ENCODE measurements around the gene CBL. TPM values are rescaled to one million over a fixed set of nuclear protein-coding genes. Genes with fewer than 3 reads are reported as not detected.

CBL gene
- total RNA-seq, 1 donor from 2014 or later: 46.6 TPM

GRCh38 chr11:119317592-119318239 is 111.6 kb downstream of the CBL start:
- no peak for FAIRE-seq
- Mint-ChIP-seq H3K4me3 (ENCODE audit: unreplicated experiment) (peak overlapping the region; percentile 66), H3K9me3 (ENCODE audit: unreplicated experiment) (no peaks in the 10 kb centered on the region), H3K27me3 (ENCODE audit: low read depth, unreplicated experiment) (no peaks in the 10 kb centered on the region), H3K4me1 (ENCODE audit: low read depth, unreplicated experiment) (peaks cover 22% of the 10 kb centered on the region), H3K27ac (ENCODE audit: unreplicated experiment) (peak overlapping the region; percentile 58), H3K36me3 (ENCODE audit: low read depth, unreplicated experiment) (peaks cover 8% of the 10 kb centered on the region)
- no peak overlapping the region for H3K4me3 ChIP-seq (ENCODE audit: insufficient read depth, low read depth, low read length)
- peak overlapping the region; percentile 92 for H3K4me2 ChIP-seq (ENCODE audit: low read length)
- H3K9me3 ChIP-seq (ENCODE audit: insufficient read depth, low read depth, low read length): no peaks in the 10 kb centered on the region
- peak overlapping the region; percentile 28 for H3K9ac ChIP-seq (ENCODE audit: low read length)
- peaks cover 56% of the 10 kb centered on the region for H3K4me1 ChIP-seq (ENCODE audit: insufficient read depth, low read length)
- no peak for TF ChIP-seq EZH2 (IDR thresholded peaks at IDR 0.05; ENCODE audit: insufficient read depth, low read length)
- TF ChIP-seq CTCF (IDR thresholded peaks at IDR 0.05; ENCODE audit: insufficient read depth, low read depth, low read length): no peak
- peak overlapping the region; percentile 71 for H2AFZ ChIP-seq (ENCODE audit: low read depth, low read length)
- H4K20me1 ChIP-seq (ENCODE audit: insufficient read depth, low read length): peaks cover 26% of the 10 kb centered on the region
- DNase-seq (ENCODE audit: low read depth): no peak
- H3K27ac ChIP-seq (ENCODE audit: low read depth, low read length): peak overlapping the region; percentile 67
- no peaks in the 10 kb centered on the region for H3K27me3 ChIP-seq (ENCODE audit: insufficient read depth, low read length)
- H3K36me3 ChIP-seq (ENCODE audit: insufficient read depth, low read length): peaks cover 6% of the 10 kb centered on the region
- H3K79me2 ChIP-seq (ENCODE audit: insufficient read depth, low read length): peaks cover 27% of the 10 kb centered on the region

- peaks cover 6% of the 10 kb centered on the region for H3K36me3 ChIP-seq (ENCODE audit: insufficient read depth, low read length)
- peak overlapping the region; percentile 96 for H3K27ac Mint-ChIP-seq (ENCODE audit: unreplicated experiment)
- peak overlapping the region; percentile 71 for H2AFZ ChIP-seq (ENCODE audit: low read depth, low read length)
- peaks cover 27% of the 10 kb centered on the region for H3K79me2 ChIP-seq (ENCODE audit: insufficient read depth, low read length)
- H3K4me2 ChIP-seq (ENCODE audit: low read length): peak overlapping the region; percentile 67
- peak overlapping the region; percentile 55 for H3K9ac ChIP-seq (ENCODE audit: low read length)
- peaks cover 5% of the 10 kb centered on the region for H3K36me3 Mint-ChIP-seq (ENCODE audit: low read depth, unreplicated experiment)
- peak overlapping the region; percentile 73 for H3K4me3 Mint-ChIP-seq (ENCODE audit: unreplicated experiment)
- H3K27me3 Mint-ChIP-seq (ENCODE audit: low read depth, unreplicated experiment): no peaks in the 10 kb centered on the region
- no peaks in the 10 kb centered on the region for H3K27me3 ChIP-seq (ENCODE audit: insufficient read depth, low read length)
- peaks cover 56% of the 10 kb centered on the region for H3K4me1 ChIP-seq (ENCODE audit: insufficient read depth, low read length)
- DNase-seq (ENCODE audit: low read depth) (peak; percentile 71), FAIRE-seq (no peak)
- no peaks in the 10 kb centered on the region for H3K9me3 Mint-ChIP-seq (ENCODE audit: unreplicated experiment)
- H3K4me3 ChIP-seq (ENCODE audit: insufficient read depth, low read depth, low read length): no peak overlapping the region
- TF ChIP-seq EZH2 (IDR thresholded peaks at IDR 0.05; ENCODE audit: insufficient read depth, low read length) (no peak), CTCF (IDR thresholded peaks at IDR 0.05; ENCODE audit: insufficient read depth, low read depth, low read length) (no peak)
- peak overlapping the region; percentile 67 for H3K27ac ChIP-seq (ENCODE audit: low read depth, low read length)
- H3K4me1 Mint-ChIP-seq (ENCODE audit: low read depth, unreplicated experiment): peaks cover 22% of the 10 kb centered on the region
- H3K9me3 ChIP-seq (ENCODE audit: insufficient read depth, low read depth, low read length): no peaks in the 10 kb centered on the region
- peaks cover 21% of the 10 kb centered on the region for H4K20me1 ChIP-seq (ENCODE audit: insufficient read depth, low read length)
These were observed 112.3 kb downstream of the CBL start for GRCh38 chr11:119318240-119319135.

Measured in astrocyte (in vitro differentiated cells and primary cell).